Mucosa of rectum (tissue), 2 donors: ENCODE data around the gene NTPCR.

Source experiments
- H3K27ac ChIP-seq, 2 donors: one replicate each; pipeline ENCODE4 v1.7.0; 2013; ENCODE audit warnings: inconsistent platforms in 2 of 2, low read depth in 2 of 2, low read length in 2 of 2
- H3K27me3 ChIP-seq, 2 donors: one replicate each; pipeline ENCODE4 v1.7.0; 2013; ENCODE audit warnings: low read length in 2 of 2; ENCODE audit not compliant: control insufficient read depth in 2 of 2, insufficient read depth in 2 of 2
- H3K36me3 ChIP-seq, 2 donors: one replicate each; pipeline ENCODE4 v1.7.0; 2013; ENCODE audit warnings: low read length in 2 of 2; ENCODE audit not compliant: control insufficient read depth in 2 of 2, insufficient read depth in 2 of 2
- H3K4me1 ChIP-seq, 2 donors: one replicate each; pipeline ENCODE4 v1.7.0; 2013; ENCODE audit warnings: low read length in 2 of 2, mild to moderate bottlenecking in 1 of 2; ENCODE audit not compliant: control insufficient read depth in 2 of 2, insufficient read depth in 2 of 2
- H3K4me3 ChIP-seq, 2 donors: one replicate each; pipeline ENCODE4 v1.7.0; 2013; ENCODE audit warnings: low read length in 2 of 2
- H3K9ac ChIP-seq, 2 donors: one replicate each; pipeline ENCODE4 v1.7.0; 2013; ENCODE audit warnings: low read length in 2 of 2, low read depth in 1 of 2, mild to moderate bottlenecking in 1 of 2
- H3K9me3 ChIP-seq, 2 donors: one replicate each; pipeline ENCODE4 v1.7.0; 2013; ENCODE audit warnings: low read length in 2 of 2; ENCODE audit not compliant: control insufficient read depth in 2 of 2
- donor health status: healthy.
- donor health status: Normal muscosa, but diverticular disease.

The NTPCR gene

GRCh38 chr1:232942413-232943294 is 7.8 kb upstream of the NTPCR start:
- Histone ChIP-seq H3K27me3 (no peaks in the 10 kb centered on the region), H3K9ac (no peak overlapping the region), H3K27ac (no peak overlapping the region), H3K4me1 (no peaks in the 10 kb centered on the region), H3K9me3 (no peaks in the 10 kb centered on the region), H3K4me3 (no peak overlapping the region), H3K36me3 (no peaks in the 10 kb centered on the region)

- no peaks in the 10 kb centered on the region for H3K36me3 ChIP-seq
- no peak overlapping the region for H3K4me3 ChIP-seq
- no peaks in the 10 kb centered on the region for H3K4me1 ChIP-seq
- H3K27me3 ChIP-seq = no peaks in the 10 kb centered on the region
- H3K9ac ChIP-seq = no peak overlapping the region
- peak overlapping the region in 1 of 2 donors; percentile 3 for H3K27ac ChIP-seq
- H3K9me3 ChIP-seq = no peaks in the 10 kb centered on the region
Measured at GRCh38 chr1:232943679-232944252, 6.6 kb upstream of the NTPCR start.

- no peak overlapping the region for H3K27ac ChIP-seq
- no peak overlapping the region for H3K9ac ChIP-seq
- no peaks in the 10 kb centered on the region for H3K27me3 ChIP-seq
- no peaks in the 10 kb centered on the region for H3K4me1 ChIP-seq
- no peaks in the 10 kb centered on the region for H3K9me3 ChIP-seq
- no peaks in the 10 kb centered on the region for H3K36me3 ChIP-seq
- H3K4me3 ChIP-seq = no peak overlapping the region
Measured at GRCh38 chr1:232944347-232944746, 6.1 kb upstream of the NTPCR start.

- H3K9ac ChIP-seq = peak overlapping the region; percentile 80 to 84
- peaks cover 6 to 14% of the 10 kb centered on the region in 2 donors for H3K4me1 ChIP-seq
- no peaks in the 10 kb centered on the region for H3K36me3 ChIP-seq
- peak overlapping the region; percentile 94 to 95 for H3K4me3 ChIP-seq
- H3K9me3 ChIP-seq = no peaks in the 10 kb centered on the region
- H3K27me3 ChIP-seq = no peaks in the 10 kb centered on the region
- H3K27ac ChIP-seq = peak overlapping the region; percentile 78 to 83
Measured at GRCh38 chr1:232949636-232950196, 695 bp upstream of the NTPCR start.

GRCh38 chr1:232951180-232951579 is 769 bp downstream of the NTPCR start:
- Histone ChIP-seq H3K4me3 (peak overlapping the region; percentile 94 to 95), H3K27me3 (no peaks in the 10 kb centered on the region), H3K36me3 (peaks cover 2 to 3% of the 10 kb centered on the region in 2 donors), H3K9ac (peak overlapping the region; percentile 80 to 84), H3K4me1 (peaks cover 6 to 14% of the 10 kb centered on the region in 2 donors), H3K9me3 (no peaks in the 10 kb centered on the region), H3K27ac (peak overlapping the region; percentile 8 to 83)

GRCh38 chr1:232951605-232952004 is 1.2 kb downstream of the NTPCR start:
- H3K27ac ChIP-seq = no peak overlapping the region
- peaks cover 2 to 5% of the 10 kb centered on the region in 2 donors for H3K36me3 ChIP-seq
- peaks cover 6 to 14% of the 10 kb centered on the region in 2 donors for H3K4me1 ChIP-seq
- peak overlapping the region; percentile 10 to 84 for H3K9ac ChIP-seq
- no peaks in the 10 kb centered on the region for H3K9me3 ChIP-seq
- peak overlapping the region; percentile 94 to 95 for H3K4me3 ChIP-seq
- H3K27me3 ChIP-seq = no peaks in the 10 kb centered on the region

- Histone ChIP-seq H3K4me3 (no peak overlapping the region), H3K27me3 (no peaks in the 10 kb centered on the region), H3K27ac (no peak overlapping the region), H3K36me3 (peaks cover 5 to 7% of the 10 kb centered on the region in 2 donors), H3K9ac (no peak overlapping the region), H3K9me3 (no peaks in the 10 kb centered on the region), H3K4me1 (peaks cover 6 to 14% of the 10 kb centered on the region in 2 donors)
Measured at GRCh38 chr1:232952514-232953499, 2.4 kb downstream of the NTPCR start.

GRCh38 chr1:232954594-232955365 is 4.4 kb downstream of the NTPCR start:
- H3K4me3 ChIP-seq = no peak overlapping the region
- peaks cover 6 to 12% of the 10 kb centered on the region in 2 donors for H3K4me1 ChIP-seq
- no peak overlapping the region for H3K9ac ChIP-seq
- no peaks in the 10 kb centered on the region for H3K27me3 ChIP-seq
- H3K9me3 ChIP-seq = peaks cover 0 to 2% of the 10 kb centered on the region in 2 donors
- no peak overlapping the region for H3K27ac ChIP-seq
- H3K36me3 ChIP-seq = peaks cover 13 to 16% of the 10 kb centered on the region in 2 donors

GRCh38 chr1:232956081-232956480 is 5.7 kb downstream of the NTPCR start:
- Histone ChIP-seq H3K27ac (no peak overlapping the region), H3K27me3 (no peaks in the 10 kb centered on the region), H3K9ac (no peak overlapping the region), H3K9me3 (peaks cover 0 to 2% of the 10 kb centered on the region in 2 donors), H3K4me1 (peaks cover 6 to 10% of the 10 kb centered on the region in 2 donors), H3K36me3 (peaks cover 15 to 16% of the 10 kb centered on the region in 2 donors), H3K4me3 (no peak overlapping the region)
